ENCODE results near the gene NFATC2. TPM values are rescaled to one million over a fixed set of nuclear protein-coding genes. Genes with fewer than 3 reads are reported as not detected.

Gene NFATC2
- total RNA-seq, 6 experiments from 2014 or later = 3.9 to 7.1 (median 4.7) TPM

DNA sequence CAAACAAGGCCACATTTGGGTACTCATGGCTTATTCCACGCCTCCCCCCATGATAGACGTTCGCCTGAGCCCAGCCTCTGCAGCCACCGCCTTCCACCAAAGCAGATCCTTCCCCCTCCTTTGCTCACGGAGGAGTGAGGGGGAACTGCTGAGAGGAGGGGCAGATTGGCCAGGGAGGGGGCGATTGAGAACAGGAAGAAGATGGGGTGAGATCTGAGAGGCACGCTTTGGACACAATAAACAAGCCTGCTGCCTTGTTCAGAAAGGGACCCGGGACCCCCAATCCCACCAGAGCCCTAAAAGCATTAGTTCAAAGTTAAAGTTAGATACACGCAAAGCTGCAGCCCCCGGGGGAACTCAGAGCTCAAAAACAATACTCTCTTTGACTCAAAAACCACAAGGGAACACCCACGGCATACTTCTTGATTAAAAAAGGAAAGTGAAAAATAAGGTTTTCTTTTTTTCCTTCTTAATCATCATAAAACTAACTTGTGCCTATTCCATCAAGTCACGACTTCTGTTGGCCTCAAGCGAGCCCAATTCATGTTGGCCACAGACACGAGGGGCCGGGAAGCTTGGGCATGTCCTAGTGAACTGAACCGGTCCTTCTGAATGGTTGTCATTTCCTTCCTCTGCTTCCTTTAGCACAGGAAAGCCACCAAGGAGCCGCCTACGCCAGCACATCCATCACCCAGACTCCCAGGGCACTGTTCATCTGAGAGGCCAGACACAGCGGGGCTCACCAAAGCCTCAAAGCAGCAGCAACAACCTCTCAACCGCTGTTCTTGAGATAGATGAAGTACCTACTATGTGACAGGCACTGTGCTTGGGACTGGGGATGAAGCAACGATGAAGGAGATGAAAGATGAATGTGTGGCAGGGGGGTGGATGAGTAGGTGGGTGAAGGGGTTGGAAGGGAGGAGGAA lies 44.7 kb downstream of the NFATC2 start:
- H3K27ac ChIP-seq = no peak overlapping the region
- ATAC-seq (peak; percentile 57 to 67 (median 62)), DNase-seq (no peak)
- WGBS (ENCODE audit: insufficient coverage, low coverage, low lambda C conversion rate, missing lambda C conversion rate) = 56% methylated on average over 18 of the region's 21 CpGs
- intact Hi-C loops (cut with DNase I) = no loop called here
- H3K4me3 ChIP-seq = no peak overlapping the region
- H3K27me3 ChIP-seq = no peaks in the 10 kb centered on the region
- no peaks in the 10 kb centered on the region for H3K9me3 ChIP-seq
- no peaks in the 10 kb centered on the region for H3K36me3 ChIP-seq
- no peaks in the 10 kb centered on the region for H3K4me1 ChIP-seq
- no peak for TF ChIP-seq POLR2A (IDR thresholded peaks at IDR 0.05)
- TF ChIP-seq, protein P1, sequence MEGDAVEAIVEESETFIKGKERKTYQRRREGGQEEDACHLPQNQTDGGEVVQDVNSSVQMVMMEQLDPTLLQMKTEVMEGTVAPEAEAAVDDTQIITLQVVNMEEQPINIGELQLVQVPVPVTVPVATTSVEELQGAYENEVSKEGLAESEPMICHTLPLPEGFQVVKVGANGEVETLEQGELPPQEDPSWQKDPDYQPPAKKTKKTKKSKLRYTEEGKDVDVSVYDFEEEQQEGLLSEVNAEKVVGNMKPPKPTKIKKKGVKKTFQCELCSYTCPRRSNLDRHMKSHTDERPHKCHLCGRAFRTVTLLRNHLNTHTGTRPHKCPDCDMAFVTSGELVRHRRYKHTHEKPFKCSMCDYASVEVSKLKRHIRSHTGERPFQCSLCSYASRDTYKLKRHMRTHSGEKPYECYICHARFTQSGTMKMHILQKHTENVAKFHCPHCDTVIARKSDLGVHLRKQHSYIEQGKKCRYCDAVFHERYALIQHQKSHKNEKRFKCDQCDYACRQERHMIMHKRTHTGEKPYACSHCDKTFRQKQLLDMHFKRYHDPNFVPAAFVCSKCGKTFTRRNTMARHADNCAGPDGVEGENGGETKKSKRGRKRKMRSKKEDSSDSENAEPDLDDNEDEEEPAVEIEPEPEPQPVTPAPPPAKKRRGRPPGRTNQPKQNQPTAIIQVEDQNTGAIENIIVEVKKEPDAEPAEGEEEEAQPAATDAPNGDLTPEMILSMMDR (IDR thresholded peaks at IDR 0.05) = no peak

DNA sequence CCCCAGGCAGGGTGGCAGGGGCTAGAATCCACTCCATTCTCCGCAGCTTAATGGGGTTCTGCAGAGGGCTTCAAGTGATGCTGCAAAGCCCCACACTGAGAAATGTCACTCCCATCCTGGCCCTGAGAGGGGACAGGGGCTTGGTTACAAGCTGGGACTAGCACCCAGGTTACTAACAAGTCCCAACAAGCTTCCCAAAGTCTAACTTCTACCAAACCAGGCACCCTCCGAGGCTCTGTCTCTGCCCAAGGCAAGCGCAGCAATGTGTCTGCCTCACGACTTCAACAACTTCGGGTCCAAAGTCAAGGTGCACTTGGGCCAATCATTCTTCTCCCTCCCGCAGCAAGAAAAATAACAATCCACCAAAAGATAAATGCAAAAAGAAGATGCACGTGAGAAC lies 45.6 kb downstream of the NFATC2 start:
- intact Hi-C loops (cut with DNase I) = no loop called here
- Histone ChIP-seq H3K27me3 (no peaks in the 10 kb centered on the region), H3K27ac (no peak overlapping the region), H3K4me1 (no peaks in the 10 kb centered on the region), H3K4me3 (no peak overlapping the region), H3K36me3 (no peaks in the 10 kb centered on the region), H3K9me3 (no peaks in the 10 kb centered on the region)
- ATAC-seq (no peak), DNase-seq (no peak)
- TF ChIP-seq POLR2A (IDR thresholded peaks at IDR 0.05) = no peak
- TF ChIP-seq, protein P1 (IDR thresholded peaks at IDR 0.05) = no peak
- 84% methylated on average over 6 of the region's 7 CpGs for WGBS (ENCODE audit: insufficient coverage, low coverage, low lambda C conversion rate, missing lambda C conversion rate)

DNA sequence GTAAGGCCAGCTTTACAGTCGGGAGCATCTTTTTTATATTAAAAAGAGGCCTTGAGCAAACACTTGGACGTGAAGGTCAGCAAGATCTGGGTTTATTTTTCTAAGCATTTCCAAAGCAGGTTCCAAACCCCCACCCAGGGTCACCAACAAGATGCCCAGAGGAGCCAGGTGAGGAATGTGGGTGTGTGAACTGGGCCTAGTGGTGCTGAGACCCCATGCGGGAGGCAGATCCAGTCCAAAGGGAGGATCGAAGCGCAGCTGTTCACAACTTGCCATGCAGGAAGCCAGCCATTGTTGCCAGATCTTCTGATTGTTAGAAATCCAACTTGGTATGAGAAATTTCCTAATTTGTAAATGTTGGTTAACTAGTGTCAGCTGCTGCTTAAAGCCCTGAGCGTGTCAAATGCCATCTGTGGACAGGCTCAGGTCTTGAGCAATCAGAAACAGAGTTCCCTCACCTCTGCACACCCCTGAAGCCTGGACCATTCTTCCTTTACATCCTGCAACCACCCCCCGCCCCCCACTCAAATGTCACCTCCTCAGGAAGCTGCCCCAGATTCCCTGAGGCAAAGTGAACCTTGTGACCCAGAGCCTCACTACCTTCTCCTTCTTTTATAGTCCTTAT lies 46.5 kb downstream of the NFATC2 start:
- ATAC-seq = no peak
- WGBS (ENCODE audit: insufficient coverage, low coverage, low lambda C conversion rate, missing lambda C conversion rate) = 67% methylated on average over 6 of the region's 7 CpGs
- Histone ChIP-seq H3K27ac (no peak overlapping the region), H3K36me3 (no peaks in the 10 kb centered on the region), H3K27me3 (no peaks in the 10 kb centered on the region), H3K9me3 (no peaks in the 10 kb centered on the region), H3K4me1 (no peaks in the 10 kb centered on the region), H3K4me3 (no peak overlapping the region)
- TF ChIP-seq, protein P1 (IDR thresholded peaks at IDR 0.05) = no peak
- TF ChIP-seq POLR2A (IDR thresholded peaks at IDR 0.05) = no peak
- DNase-seq = no peak
- intact Hi-C loops (cut with DNase I) = no loop called here

DNA sequence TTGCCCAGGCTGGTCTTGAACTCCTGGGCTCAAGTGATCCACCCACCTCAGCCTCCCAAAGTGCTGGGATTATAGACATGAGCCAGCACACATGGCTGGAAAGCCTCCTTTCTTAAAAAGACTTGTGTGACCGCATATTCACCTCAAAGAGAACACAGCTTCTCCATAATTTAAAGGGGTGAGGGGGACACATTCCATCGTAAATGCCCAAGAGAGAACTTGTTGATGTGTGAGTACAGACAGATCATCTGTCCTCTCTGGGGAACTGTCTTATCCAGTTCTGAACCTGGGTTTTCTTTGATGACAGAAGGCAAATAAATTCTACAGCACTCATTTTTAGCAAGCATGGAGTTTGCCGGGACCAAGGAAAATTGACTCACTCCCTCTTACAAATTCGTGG lies 47.2 kb downstream of the NFATC2 start:
- H3K4me1 ChIP-seq = no peaks in the 10 kb centered on the region
- DNase-seq = no peak
- no peaks in the 10 kb centered on the region for H3K9me3 ChIP-seq
- H3K27ac ChIP-seq = no peak overlapping the region
- intact Hi-C loops (cut with DNase I) = no loop called here
- no peak overlapping the region for H3K4me3 ChIP-seq
- no peak for TF ChIP-seq POLR2A (IDR thresholded peaks at IDR 0.05)
- TF ChIP-seq, protein P1 (IDR thresholded peaks at IDR 0.05) = no peak
- no peaks in the 10 kb centered on the region for H3K27me3 ChIP-seq
- ATAC-seq = no peak
- 77% methylated on average over 4 of the region's 4 CpGs for WGBS (ENCODE audit: insufficient coverage, low coverage, low lambda C conversion rate, missing lambda C conversion rate)
- H3K36me3 ChIP-seq = no peaks in the 10 kb centered on the region
